ENCODE data around the gene ARID1A. TPM values are rescaled to one million over a fixed set of nuclear protein-coding genes. Genes with fewer than 3 reads are reported as not detected.
A peak's percentile ranks its signal among the peaks of the same experiment; 100 is the strongest.

Gene ARID1A
- total and polyA plus RNA-seq, 12 donors = 14.5 to 62.5 (median 43.5) TPM

DNA sequence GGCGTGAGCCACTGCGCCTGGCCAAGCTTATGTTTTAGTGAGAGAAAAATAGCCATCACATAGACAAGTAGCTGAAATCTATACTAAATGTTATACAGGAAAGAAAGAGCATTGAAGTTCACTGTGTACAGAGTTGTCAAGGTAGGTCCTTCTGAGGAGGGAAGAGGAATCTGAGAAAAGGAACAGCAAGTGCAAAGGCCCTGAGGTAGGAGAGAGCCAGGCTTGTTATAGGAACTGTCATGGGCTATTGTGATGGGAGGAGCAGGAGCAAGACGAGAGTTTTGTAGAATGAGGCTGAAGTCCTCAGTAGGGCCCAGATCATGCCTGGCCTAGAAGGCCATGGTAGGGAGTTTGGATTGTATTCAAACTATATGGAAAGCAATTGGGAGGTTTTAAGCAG, 135.2 kb downstream of the ARID1A start:
- intact Hi-C loops (cut with DNase I) = no loop called here
- TF ChIP-seq, protein P1, sequence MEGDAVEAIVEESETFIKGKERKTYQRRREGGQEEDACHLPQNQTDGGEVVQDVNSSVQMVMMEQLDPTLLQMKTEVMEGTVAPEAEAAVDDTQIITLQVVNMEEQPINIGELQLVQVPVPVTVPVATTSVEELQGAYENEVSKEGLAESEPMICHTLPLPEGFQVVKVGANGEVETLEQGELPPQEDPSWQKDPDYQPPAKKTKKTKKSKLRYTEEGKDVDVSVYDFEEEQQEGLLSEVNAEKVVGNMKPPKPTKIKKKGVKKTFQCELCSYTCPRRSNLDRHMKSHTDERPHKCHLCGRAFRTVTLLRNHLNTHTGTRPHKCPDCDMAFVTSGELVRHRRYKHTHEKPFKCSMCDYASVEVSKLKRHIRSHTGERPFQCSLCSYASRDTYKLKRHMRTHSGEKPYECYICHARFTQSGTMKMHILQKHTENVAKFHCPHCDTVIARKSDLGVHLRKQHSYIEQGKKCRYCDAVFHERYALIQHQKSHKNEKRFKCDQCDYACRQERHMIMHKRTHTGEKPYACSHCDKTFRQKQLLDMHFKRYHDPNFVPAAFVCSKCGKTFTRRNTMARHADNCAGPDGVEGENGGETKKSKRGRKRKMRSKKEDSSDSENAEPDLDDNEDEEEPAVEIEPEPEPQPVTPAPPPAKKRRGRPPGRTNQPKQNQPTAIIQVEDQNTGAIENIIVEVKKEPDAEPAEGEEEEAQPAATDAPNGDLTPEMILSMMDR (IDR thresholded peaks at IDR 0.05) = no peak
- ATAC-seq (no peak), DNase-seq (no peak)
- Histone ChIP-seq H3K4me3 (no peak overlapping the region), H3K27me3 (no peaks in the 10 kb centered on the region), H3K27ac (peak overlapping the region in 1 of 10 donors; percentile 88), H3K9me3 (no peaks in the 10 kb centered on the region), H3K36me3 (peaks cover 0 to 61% (median 25%) of the 10 kb centered on the region in 9 donors), H3K4me1 (peaks cover 12 to 56% (median 30%) of the 10 kb centered on the region in 9 donors)
- WGBS, 2 donors = 96 to 97% methylated on average over 3 of the region's 3 CpGs

Other genes starting within 250 kb of the ARID1A start
- 100 to 1,000 TPM; 104 to 221 (median 212) TPM for gene HMGN2, start 223.6 kb upstream of the ARID1A start, total RNA-seq
- 100 to 1,000 TPM; 133 to 199 TPM for gene HMGN2, start 223.6 kb upstream of the ARID1A start, polyA plus RNA-seq
- gene RPS6KA1, start 166.3 kb upstream of the ARID1A start, total RNA-seq = 10 to 100 TPM in 1 of 10 donors, 1 to 10 TPM in 9; 1.4 to 12.2 (median 2.7) TPM
- 1 to 10 TPM; 2.8 to 4.3 TPM for gene RPS6KA1, start 166.3 kb upstream of the ARID1A start, polyA plus RNA-seq
- gene PIGV, start 91.9 kb downstream of the ARID1A start, total RNA-seq = 1 to 10 TPM; 2.7 to 7.5 (median 4.6) TPM
- 1 to 10 TPM; 2.9 to 3.4 TPM for gene PIGV, start 91.9 kb downstream of the ARID1A start, polyA plus RNA-seq
- 10 to 100 TPM in 8 of 10 donors, 1 to 10 TPM in 2; 7.4 to 19.1 (median 11.8) TPM for gene ZDHHC18, start 130.7 kb downstream of the ARID1A start, total RNA-seq
- 10 to 100 TPM in 1 of 2 donors, 1 to 10 TPM in 1; 9.9 to 12.8 TPM for gene ZDHHC18, start 130.7 kb downstream of the ARID1A start, polyA plus RNA-seq
- gene SFN, start 167.1 kb downstream of the ARID1A start, total RNA-seq = under 1 TPM in 1 of 10 donors, not detected in 9; 0.19 TPM
- under 1 TPM in 1 of 2 donors, not detected in 1; 0.42 TPM for gene SFN, start 167.1 kb downstream of the ARID1A start, polyA plus RNA-seq
- gene GPN2, start 194.3 kb downstream of the ARID1A start, total RNA-seq = 10 to 100 TPM; 12.4 to 31.3 (median 20.4) TPM
- 10 to 100 TPM; 13.7 to 21.1 TPM for gene GPN2, start 194.3 kb downstream of the ARID1A start, polyA plus RNA-seq
- 10 to 100 TPM in 1 of 10 donors, 1 to 10 TPM in 9; 6.5 to 10.0 (median 8.6) TPM for gene GPATCH3, start 204.5 kb downstream of the ARID1A start, total RNA-seq
- 10 to 100 TPM in 1 of 2 donors, 1 to 10 TPM in 1; 8.0 to 19.5 TPM for gene GPATCH3, start 204.5 kb downstream of the ARID1A start, polyA plus RNA-seq
- 10 to 100 TPM in 2 of 10 donors, 1 to 10 TPM in 8; 2.7 to 14.7 (median 7.8) TPM for gene NR0B2, start 218.0 kb downstream of the ARID1A start, total RNA-seq
- gene NR0B2, start 218.0 kb downstream of the ARID1A start, polyA plus RNA-seq = 1 to 10 TPM; 2.7 to 4.0 TPM
- 10 to 100 TPM; 48.9 to 84.0 (median 61.4) TPM for gene NUDC, start 225.7 kb downstream of the ARID1A start, total RNA-seq
- 10 to 100 TPM; 62.8 to 95.9 TPM for gene NUDC, start 225.7 kb downstream of the ARID1A start, polyA plus RNA-seq

Measured in heart right ventricle (tissue), 16 donors.